Rectal smooth muscle tissue (tissue), 1 donor: ENCODE results near the gene DPP6.
A peak's percentile ranks its signal among the peaks of the same experiment; 100 is the strongest.

ENCODE experiments used
- H3K27ac ChIP-seq: one replicate; pipeline ENCODE4 v1.7.0; 2013; ENCODE audit warnings: low read depth, low read length, inconsistent platforms
- H3K27me3 ChIP-seq: one replicate; pipeline ENCODE4 v1.7.0; 2013; ENCODE audit warnings: low read length; ENCODE audit not compliant: control insufficient read depth, insufficient read depth
- H3K36me3 ChIP-seq: one replicate; pipeline ENCODE4 v1.7.0; 2013; ENCODE audit warnings: low read length; ENCODE audit not compliant: control insufficient read depth, insufficient read depth
- H3K4me1 ChIP-seq: one replicate; pipeline ENCODE4 v1.7.0; 2013; ENCODE audit warnings: low read length; ENCODE audit not compliant: control insufficient read depth, insufficient read depth
- H3K4me3 ChIP-seq: one replicate; pipeline ENCODE4 v1.7.0; 2013; ENCODE audit warnings: low read length
- H3K9ac ChIP-seq: one replicate; pipeline ENCODE4 v1.7.0; 2013; ENCODE audit warnings: low read length

Gene DPP6

GRCh38 chr7:154484406-154484805 lies 432.2 kb downstream of the DPP6 start:
- Histone ChIP-seq H3K9ac (no peak overlapping the region), H3K27ac (no peak overlapping the region), H3K4me3 (no peak overlapping the region)

GRCh38 chr7:154484943-154485342 lies 432.7 kb downstream of the DPP6 start:
- Histone ChIP-seq H3K27me3 (no peaks in the 10 kb centered on the region), H3K36me3 (no peaks in the 10 kb centered on the region), H3K27ac (no peak overlapping the region), H3K9ac (no peak overlapping the region), H3K4me3 (no peak overlapping the region), H3K4me1 (no peaks in the 10 kb centered on the region)

More at GRCh38 chr7:154484406-154484805, 432.2 kb downstream of the DPP6 start:
- H3K36me3 ChIP-seq = no peaks in the 10 kb centered on the region
- H3K27me3 ChIP-seq = no peaks in the 10 kb centered on the region
- H3K4me1 ChIP-seq = no peaks in the 10 kb centered on the region

GRCh38 chr7:154489897-154490296 lies 437.7 kb downstream of the DPP6 start:
- Histone ChIP-seq H3K36me3 (no peaks in the 10 kb centered on the region), H3K4me3 (no peak overlapping the region), H3K27ac (no peak overlapping the region), H3K4me1 (no peaks in the 10 kb centered on the region), H3K27me3 (no peaks in the 10 kb centered on the region), H3K9ac (no peak overlapping the region)

- Histone ChIP-seq H3K27me3 (no peaks in the 10 kb centered on the region), H3K9ac (no peak overlapping the region), H3K27ac (no peak overlapping the region)
Measured at GRCh38 chr7:154493594-154493993, 441.4 kb downstream of the DPP6 start.

GRCh38 chr7:154497751-154498150 lies 445.6 kb downstream of the DPP6 start:
- no peaks in the 10 kb centered on the region for H3K36me3 ChIP-seq
- H3K27ac ChIP-seq = no peak overlapping the region
- H3K4me3 ChIP-seq = no peak overlapping the region
- H3K27me3 ChIP-seq = no peaks in the 10 kb centered on the region
- H3K9ac ChIP-seq = no peak overlapping the region
- H3K4me1 ChIP-seq = no peaks in the 10 kb centered on the region

More at GRCh38 chr7:154493594-154493993, 441.4 kb downstream of the DPP6 start:
- Histone ChIP-seq H3K4me3 (no peak overlapping the region), H3K4me1 (no peaks in the 10 kb centered on the region), H3K36me3 (no peaks in the 10 kb centered on the region)

GRCh38 chr7:154503962-154504550 lies 451.9 kb downstream of the DPP6 start:
- Histone ChIP-seq H3K27me3 (no peaks in the 10 kb centered on the region), H3K4me1 (peaks cover 3% of the 10 kb centered on the region), H3K36me3 (no peaks in the 10 kb centered on the region), H3K4me3 (no peak overlapping the region), H3K27ac (no peak overlapping the region), H3K9ac (no peak overlapping the region)

- H3K27me3 ChIP-seq = no peaks in the 10 kb centered on the region
- H3K9ac ChIP-seq = no peak overlapping the region
- no peak overlapping the region for H3K27ac ChIP-seq
- no peak overlapping the region for H3K4me3 ChIP-seq
- peaks cover 3% of the 10 kb centered on the region for H3K4me1 ChIP-seq
- H3K36me3 ChIP-seq = no peaks in the 10 kb centered on the region
Measured at GRCh38 chr7:154504918-154505317, 452.7 kb downstream of the DPP6 start.

GRCh38 chr7:154505362-154505761 lies 453.2 kb downstream of the DPP6 start:
- H3K4me1 ChIP-seq = peaks cover 3% of the 10 kb centered on the region
- H3K9ac ChIP-seq = no peak overlapping the region
- H3K27ac ChIP-seq = no peak overlapping the region
- H3K27me3 ChIP-seq = no peaks in the 10 kb centered on the region
- H3K4me3 ChIP-seq = no peak overlapping the region
- H3K36me3 ChIP-seq = no peaks in the 10 kb centered on the region

GRCh38 chr7:154509192-154509591 lies 457.0 kb downstream of the DPP6 start:
- Histone ChIP-seq H3K4me3 (no peak overlapping the region), H3K9ac (no peak overlapping the region), H3K27me3 (no peaks in the 10 kb centered on the region), H3K36me3 (no peaks in the 10 kb centered on the region), H3K4me1 (no peaks in the 10 kb centered on the region), H3K27ac (no peak overlapping the region)

GRCh38 chr7:154512121-154512833 lies 460.1 kb downstream of the DPP6 start:
- Histone ChIP-seq H3K4me1 (no peaks in the 10 kb centered on the region), H3K4me3 (no peak overlapping the region), H3K27me3 (no peaks in the 10 kb centered on the region), H3K27ac (no peak overlapping the region), H3K9ac (no peak overlapping the region), H3K36me3 (no peaks in the 10 kb centered on the region)

- Histone ChIP-seq H3K36me3 (no peaks in the 10 kb centered on the region), H3K4me3 (peak overlapping the region; percentile 12), H3K27ac (no peak overlapping the region), H3K27me3 (no peaks in the 10 kb centered on the region), H3K9ac (no peak overlapping the region), H3K4me1 (peaks cover 2% of the 10 kb centered on the region)
Measured at GRCh38 chr7:154517768-154518167, 465.6 kb downstream of the DPP6 start.

GRCh38 chr7:154519229-154519628 lies 467.0 kb downstream of the DPP6 start:
- no peak overlapping the region for H3K27ac ChIP-seq

GRCh38 chr7:154530136-154530535 lies 477.9 kb downstream of the DPP6 start:
- H3K27me3 ChIP-seq = no peaks in the 10 kb centered on the region
- no peak overlapping the region for H3K9ac ChIP-seq
- no peak overlapping the region for H3K27ac ChIP-seq
- no peaks in the 10 kb centered on the region for H3K36me3 ChIP-seq
- H3K4me1 ChIP-seq = no peaks in the 10 kb centered on the region
- no peak overlapping the region for H3K4me3 ChIP-seq

More at GRCh38 chr7:154519229-154519628, 467.0 kb downstream of the DPP6 start:
- Histone ChIP-seq H3K27me3 (no peaks in the 10 kb centered on the region), H3K9ac (no peak overlapping the region), H3K4me3 (no peak overlapping the region), H3K4me1 (peaks cover 2% of the 10 kb centered on the region), H3K36me3 (no peaks in the 10 kb centered on the region)
